OCI-M1 (cell line): Measurements from ENCODE around the gene MBD1.
"Not testable (repeated sequence)": the region's sequence is repeated elsewhere in the genome, so short reads cannot be mapped to it uniquely, and the experiment has no call there.

Experiments
- DNase-seq: peaks from one replicate; lab custom pipeline; 2025; lab: John Stamatoyannopoulos, UW

The MBD1 gene

GRCh38 chr18:50273203-50274043 is 7.9 kb downstream of the MBD1 start:
- DNase-seq, result no peak

GRCh38 chr18:50272568-50272967 is 8.8 kb downstream of the MBD1 start:
- DNase-seq, result no peak

- no peak for DNase-seq
Measured at GRCh38 chr18:50268022-50268747, 13.1 kb downstream of the MBD1 start.

DNA sequence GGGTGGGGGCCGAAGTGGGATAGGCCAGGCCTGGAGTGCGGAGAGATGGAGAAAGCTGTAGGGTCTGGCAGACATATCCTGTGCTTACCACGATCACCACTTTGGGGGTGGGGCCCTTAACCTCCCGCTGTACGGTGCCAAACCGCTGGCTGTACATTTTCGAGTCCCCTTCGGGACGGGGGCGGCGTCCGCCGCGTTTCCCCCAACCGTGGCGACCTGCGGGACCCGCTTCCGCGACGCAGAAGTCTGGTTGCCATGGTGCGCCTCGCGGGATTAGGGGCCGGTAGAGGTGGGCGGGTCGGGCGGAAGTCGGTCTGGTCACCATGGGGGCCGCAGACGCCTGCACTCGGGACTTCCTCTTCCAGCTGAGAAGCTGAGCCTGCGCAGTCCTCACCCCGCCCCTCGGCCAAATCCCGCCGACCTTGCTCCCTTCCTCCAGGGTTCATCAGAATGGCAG is 15.0 kb downstream of the MBD1 start, which contains the start of gene CFAP53:
CFAP53 (minus strand) TSS at position 248 of the 457 bp plus-strand sequence; CDS start at position 157, 91 bp downstream.
- DNase-seq, result peak; percentile 91

DNA sequence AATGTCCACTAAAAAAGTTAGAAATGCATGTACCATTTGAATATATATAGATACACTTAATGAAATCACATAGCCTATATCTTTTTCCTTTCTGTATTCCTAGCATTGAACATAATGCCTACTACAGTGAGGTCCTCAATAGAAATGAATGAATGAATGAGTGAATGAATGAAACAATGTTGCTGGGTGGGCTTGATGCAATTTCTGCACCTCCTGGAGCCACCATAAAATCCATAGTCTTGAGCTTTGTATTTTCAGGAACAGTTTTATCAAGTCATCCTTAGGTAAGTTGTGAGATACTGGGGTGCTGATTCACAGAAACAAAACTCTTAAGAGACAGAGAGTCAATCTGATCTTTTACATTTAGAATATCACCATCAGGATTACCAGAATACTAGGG is 18.3 kb downstream of the MBD1 start:
- DNase-seq, result no peak

DNA sequence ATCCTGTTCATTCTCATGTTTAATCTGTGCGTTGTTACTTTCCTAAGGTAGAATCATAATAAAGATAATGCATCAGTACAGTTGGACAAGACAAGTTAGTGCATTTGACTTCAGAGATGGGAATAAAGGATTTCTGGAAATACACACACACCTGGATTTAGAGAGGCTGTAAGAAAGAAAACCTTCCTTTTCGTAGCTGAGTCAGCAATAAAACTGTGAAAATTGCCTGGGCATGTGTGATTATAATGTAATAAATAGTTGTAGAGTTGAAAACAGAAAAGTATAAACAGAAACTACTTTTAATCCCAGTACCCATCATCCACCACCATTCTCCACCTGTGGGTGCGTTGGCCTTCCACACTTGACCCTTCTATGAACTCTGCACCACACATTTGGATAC is 30.4 kb downstream of the MBD1 start:
- DNase-seq, result no peak

DNA sequence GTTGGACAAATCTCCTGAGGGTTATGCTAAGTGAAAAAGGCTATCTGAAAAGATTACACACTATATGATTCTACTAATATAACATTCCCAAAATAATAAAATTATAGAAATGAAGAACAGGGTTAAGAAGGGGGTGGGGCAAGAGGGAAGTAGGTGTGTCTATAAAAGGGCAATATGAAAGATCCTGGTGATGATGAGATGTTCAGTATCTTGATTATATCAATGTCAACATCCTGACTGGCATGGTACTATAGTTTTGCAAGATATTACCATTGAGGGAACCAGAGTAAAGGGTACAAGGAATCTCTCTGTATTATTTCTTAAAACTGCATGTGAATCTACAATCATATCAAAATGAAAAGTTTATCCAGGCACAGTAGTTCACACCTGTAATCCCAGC is 31.7 kb downstream of the MBD1 start:
- no peak for DNase-seq

- no peak for DNase-seq
Measured at GRCh38 chr18:50247561-50247960, 33.8 kb downstream of the MBD1 start.

- DNase-seq, result not testable (repeated sequence)
Measured at GRCh38 chr18:50241768-50242167, 39.6 kb downstream of the MBD1 start.

- no peak for DNase-seq
Measured at GRCh38 chr18:50240080-50240563, 41.2 kb downstream of the MBD1 start.

GRCh38 chr18:50232419-50232818 is 48.9 kb downstream of the MBD1 start:
- DNase-seq, result no peak

- DNase-seq, result no peak
Measured at GRCh38 chr18:50231621-50232020, 49.7 kb downstream of the MBD1 start.

GRCh38 chr18:50220249-50220648 is 61.1 kb downstream of the MBD1 start:
- DNase-seq, result not testable (repeated sequence)
